Stimulated activated CD8-positive, alpha-beta memory T cell treated with anti-CD3 and anti-CD28 coated beads, Interleukin-12 subunit alpha, Interleukin-12 subunit beta, amount 100 ng/mL, for 4 hours (primary cell): ENCODE data around the gene TRIM46.
"Not testable (repeated sequence)": the region's sequence is repeated elsewhere in the genome, so short reads cannot be mapped to it uniquely, and the experiment has no call there.

Experiments
- DNase-seq: peaks from one replicate; pipeline ENCODE4 v3.0.0-alpha.2; 2020; ENCODE audit warnings: low read depth

Gene TRIM46

DNA sequence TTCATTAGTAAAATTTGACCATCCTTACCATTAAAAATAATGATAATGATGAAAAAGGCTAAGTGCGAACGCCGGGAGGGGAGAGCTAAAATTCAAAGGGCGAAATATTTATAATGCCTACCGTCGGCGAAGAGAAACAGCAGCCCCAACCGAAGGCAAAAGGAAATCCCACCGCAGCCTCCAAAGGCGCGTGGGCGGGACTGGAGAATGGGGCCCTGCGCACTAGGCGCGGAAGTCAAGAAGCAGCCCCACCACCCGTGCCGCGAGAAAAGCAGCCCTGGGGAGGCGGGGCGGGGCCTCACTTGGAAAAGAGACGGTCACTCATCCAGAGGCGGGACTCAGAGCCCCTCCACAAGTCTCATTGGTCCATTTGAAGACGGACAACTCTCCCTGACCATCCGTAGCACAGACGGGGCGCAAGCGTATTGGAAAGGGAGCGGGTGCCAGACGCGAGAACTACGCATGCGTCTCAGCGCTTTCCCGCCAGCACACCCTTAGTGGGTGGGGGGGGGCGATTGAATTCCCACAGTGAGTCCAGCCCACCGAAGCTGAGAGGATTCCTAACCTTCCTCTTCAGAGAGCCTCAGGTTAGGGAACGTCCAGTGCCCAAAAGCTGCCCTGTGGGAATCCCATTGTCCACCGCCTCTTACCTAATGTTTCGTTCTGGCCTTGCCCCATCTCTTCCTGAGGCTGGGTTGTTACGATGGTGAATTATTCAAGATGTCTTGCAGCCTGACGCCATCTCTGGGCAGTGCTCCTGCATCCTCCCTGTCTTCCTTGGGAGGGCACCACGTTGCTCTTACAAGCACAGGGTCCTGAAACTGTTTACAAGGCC is 53.8 kb downstream of the TRIM46 start:
- DNase-seq, result peak; percentile 100

DNA sequence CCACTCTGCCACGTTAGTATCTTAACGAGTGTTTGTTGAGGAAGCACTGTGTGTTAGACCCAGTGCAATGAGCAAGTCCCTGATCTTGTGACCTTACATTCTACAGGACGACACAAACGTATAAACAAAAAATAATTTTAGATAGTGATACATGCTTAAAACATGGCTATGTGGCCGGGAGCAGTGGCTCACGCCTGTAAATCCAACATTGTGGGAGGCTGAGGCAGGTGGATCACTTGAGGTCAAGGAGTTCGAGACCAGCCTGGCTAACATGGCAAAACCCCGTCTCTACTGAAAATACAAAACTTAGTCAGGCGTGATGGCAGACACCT is 54.4 kb downstream of the TRIM46 start:
- DNase-seq, result no peak

DNA sequence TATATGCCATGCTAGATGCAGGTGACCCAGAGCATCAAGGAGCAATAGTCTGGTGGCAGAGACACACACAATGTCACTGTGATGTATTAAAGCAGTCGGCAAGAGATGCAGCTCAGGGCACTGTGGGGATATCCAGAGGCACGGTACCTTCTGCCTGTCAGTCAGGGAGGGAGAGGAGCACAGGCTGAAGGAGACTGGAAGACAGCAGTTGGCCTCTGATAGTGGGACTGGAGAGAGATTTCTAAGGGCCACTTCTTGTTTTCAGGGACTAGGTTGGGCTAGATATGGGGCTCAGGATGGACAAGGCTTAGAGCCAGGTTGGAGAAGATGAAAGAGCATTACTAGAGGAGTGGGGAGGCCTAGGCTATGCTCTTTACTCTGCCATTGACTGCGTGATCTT is 57.7 kb downstream of the TRIM46 start:
- DNase-seq, result not testable (repeated sequence)

DNA sequence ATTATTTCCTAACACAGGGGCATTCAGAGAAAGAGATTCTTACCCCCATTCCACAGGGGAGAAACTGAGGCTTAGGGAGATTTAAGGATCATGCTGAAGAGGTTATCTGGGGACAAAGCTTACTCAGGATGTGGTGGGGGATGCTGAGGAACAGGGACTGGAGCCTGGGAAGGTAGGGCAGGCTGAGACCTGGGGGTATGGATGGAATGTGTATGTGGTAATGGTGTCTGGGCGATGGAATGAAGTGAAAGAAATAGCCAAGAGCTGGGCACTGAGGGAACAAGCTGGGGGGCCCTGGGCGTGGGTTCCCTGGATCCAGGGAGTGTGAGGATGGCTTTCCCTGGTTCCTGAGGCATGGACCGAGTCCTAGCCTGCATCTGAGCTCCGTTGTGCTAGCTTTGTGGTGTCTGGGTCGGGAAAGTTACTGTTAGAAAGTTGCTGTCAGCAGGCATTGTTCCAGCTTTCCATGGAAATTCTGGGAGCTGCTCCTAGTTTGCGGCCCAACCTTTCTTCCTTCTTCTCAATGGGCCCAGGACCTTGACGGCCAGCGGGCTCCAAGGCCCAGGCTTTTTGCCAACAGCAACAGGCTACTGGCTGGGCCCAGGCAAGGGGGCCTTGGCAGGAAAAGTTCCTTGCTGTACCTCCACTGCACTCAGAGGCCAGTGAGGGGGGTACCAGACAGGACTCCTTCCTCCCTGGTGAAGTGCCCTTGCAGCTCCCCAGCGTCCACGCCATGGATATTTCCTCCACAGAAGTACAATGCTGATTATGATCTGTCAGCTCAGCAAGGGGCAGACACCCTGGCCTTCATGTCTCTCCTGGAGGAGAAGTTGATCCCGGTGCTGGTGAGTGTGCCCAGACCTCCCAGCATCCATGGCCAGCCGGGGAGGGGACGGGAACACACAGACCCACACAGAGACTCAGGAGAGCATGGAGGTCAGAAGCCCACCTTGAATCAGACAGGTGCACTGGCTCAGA is 58.6 kb downstream of the TRIM46 start:
- DNase-seq, result not testable (repeated sequence)

DNA sequence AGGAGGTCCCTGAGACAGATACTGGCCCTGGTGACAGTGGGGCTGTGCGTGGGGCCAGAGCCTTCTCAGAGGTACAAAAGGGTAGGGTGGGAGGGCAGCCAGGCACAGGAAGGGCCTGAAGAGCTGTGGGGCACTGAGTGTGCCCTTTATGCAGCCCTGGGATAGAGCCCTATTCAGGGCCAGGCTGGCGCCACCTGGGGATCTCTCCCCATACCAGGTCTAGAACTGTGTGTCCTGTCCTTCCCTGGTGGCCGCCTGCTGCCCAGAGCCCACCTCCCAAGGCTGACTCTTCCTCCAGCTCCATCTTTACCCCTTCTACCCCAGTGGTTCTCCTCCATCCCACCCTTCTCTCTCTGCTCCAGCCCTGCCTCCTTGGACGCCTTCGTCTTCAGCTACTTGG is 59.9 kb downstream of the TRIM46 start:
- not testable (repeated sequence) for DNase-seq
